ENCODE results near the gene NMNAT3.

- no peak for TF ChIP-seq EZH2phosphoT487 (IDR thresholded peaks at IDR 0.05; ENCODE audit: low read depth)
- TF ChIP-seq, protein P1, sequence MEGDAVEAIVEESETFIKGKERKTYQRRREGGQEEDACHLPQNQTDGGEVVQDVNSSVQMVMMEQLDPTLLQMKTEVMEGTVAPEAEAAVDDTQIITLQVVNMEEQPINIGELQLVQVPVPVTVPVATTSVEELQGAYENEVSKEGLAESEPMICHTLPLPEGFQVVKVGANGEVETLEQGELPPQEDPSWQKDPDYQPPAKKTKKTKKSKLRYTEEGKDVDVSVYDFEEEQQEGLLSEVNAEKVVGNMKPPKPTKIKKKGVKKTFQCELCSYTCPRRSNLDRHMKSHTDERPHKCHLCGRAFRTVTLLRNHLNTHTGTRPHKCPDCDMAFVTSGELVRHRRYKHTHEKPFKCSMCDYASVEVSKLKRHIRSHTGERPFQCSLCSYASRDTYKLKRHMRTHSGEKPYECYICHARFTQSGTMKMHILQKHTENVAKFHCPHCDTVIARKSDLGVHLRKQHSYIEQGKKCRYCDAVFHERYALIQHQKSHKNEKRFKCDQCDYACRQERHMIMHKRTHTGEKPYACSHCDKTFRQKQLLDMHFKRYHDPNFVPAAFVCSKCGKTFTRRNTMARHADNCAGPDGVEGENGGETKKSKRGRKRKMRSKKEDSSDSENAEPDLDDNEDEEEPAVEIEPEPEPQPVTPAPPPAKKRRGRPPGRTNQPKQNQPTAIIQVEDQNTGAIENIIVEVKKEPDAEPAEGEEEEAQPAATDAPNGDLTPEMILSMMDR (IDR thresholded peaks at IDR 0.05; ENCODE audit: low read depth, low read length) = no peak
Observed at GRCh38 chr3:139555249-139555648, 122.5 kb downstream of the NMNAT3 start.

All from OCI-LY3 (cell line).